ENCODE results near the gene IFI6.

IFI6 gene

DNA sequence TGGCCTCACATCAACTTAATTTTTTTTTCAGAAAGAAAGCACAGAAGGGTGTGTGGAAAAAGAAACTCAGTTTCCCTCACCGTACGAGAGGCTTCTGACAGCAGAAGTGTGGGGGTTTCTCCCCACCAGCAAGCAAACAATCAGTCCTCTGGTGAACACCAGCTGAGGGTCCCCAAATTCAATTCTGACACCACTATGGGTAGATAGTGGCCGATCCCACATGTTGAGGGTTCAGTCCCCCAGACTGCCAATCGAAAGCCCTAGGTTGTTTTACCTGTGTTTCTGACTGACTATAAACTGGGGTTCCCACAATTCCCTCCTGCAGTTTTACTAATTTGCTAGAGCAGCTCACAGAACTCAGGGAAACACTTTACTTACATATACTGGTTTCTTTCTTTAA is 2.1 kb downstream of the IFI6 start:
- no peak for DNase-seq

DNA sequence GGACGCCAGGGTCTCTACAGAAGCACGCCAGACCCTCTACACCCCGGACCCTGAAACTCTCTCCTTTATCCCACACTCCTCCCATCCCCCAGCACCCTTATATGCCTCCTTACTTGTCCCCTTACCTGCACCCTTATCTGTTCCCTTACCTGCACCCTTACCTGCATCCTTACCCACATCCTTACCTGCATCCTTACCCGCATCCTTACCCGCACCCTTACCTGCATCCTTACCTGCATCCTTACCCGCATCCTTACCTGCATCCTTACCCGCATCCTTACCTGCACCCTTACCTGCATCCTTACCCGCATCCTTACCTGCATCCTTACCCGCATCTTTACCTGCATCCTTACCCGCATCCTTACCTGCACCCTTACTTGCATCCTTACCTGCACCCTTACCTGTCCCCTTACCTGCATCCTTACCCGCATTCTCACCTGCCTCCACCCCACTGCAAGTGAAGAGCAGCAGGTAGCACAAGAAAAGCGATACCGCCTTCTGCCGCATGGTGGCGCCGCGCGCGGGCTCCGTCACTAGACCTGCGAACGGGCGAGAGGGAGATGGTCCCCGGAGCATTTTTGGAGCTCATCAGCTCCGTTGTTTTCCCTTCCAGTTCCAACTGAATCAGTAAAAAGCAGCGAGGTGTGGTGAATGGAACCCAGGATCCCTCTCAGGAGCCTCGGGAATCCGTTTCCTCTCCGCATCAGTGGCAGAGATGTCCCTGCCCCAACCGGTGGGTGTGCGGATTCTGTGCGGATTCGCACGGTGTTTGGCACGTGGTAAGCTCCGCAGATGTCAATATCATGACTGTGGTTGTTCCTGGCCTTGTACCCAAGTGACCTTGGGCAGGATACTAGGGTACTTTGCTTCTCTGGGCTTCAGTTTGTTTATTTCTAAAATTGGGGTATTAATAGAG is 2.9 kb downstream of the IFI6 start:
- DNase-seq: peak; percentile 88

DNA sequence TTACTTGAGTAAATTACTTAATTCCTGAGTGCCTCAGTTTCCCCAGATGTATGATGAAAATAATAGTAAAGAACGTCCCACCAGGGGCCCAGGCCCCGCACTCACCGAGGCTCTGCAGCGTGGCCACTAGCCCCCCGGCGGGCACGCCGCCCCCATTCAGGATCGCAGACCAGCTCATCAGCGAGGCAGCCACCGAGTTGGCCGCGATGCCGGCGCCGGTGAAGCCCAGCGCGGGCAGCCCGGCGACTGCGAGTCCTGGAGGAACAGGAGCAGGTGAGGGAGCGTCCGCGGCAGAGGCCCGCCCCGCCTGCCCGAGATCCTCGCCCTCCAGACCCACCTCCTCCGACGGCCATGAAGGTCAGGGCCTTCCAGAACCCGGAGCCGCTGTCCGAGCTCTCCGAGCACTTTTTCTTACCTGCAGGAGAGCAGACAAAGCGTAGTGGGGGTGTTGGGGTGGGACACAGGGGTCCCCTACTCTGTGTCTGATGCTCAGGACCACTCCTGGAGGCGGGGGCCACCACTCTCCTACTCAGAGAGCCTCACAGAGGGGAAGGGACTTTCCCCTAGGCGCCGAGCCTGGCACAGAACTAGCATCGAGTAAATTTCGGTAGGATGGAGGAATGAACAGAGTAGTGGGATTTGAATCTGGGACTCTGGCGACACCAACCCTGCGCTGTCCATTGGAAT is 3.7 kb downstream of the IFI6 start:
- DNase-seq: no peak

DNA sequence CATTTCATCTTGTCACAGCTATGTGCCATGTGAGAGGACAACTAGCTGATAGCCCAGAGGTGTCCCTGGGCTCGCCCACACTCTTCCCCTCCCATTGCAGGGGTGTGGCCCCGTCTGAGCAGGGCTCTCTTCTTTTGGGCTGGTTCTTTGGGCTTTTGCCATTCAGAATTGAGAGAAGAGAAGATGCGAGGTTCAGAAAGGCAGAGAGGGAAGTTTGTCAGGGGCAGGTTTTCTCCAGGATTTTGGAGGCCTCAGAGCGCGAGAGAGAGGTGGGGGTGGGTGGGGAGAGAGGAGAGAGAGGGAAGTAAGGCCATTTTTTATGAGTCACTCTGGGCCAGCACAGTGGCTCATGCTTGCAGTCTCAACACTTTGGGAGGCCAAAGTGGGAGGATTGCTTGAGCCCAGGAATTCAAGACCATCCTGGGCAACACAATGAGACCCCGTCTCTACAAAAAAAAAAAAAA is 5.2 kb downstream of the IFI6 start:
- no peak for DNase-seq

DNA sequence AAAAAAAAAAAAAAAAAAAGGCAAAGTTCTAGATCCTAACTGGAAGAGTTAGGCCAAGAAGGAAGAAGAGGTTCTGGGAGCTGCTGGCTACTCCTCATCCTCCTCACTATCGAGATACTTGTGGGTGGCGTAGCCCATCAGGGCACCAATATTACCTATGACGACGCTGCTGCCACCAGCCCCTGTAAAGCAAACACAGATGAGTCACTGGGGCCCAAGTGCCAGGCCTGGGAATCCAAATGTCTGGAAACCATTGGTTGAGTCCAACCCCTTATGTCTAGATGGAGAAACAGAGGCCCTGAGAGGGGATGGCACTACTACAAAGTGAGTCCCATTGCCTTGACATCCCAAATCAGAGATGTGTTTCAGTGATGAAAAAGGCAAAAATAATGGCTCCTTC is 5.7 kb downstream of the IFI6 start:
- DNase-seq: no peak

DNA sequence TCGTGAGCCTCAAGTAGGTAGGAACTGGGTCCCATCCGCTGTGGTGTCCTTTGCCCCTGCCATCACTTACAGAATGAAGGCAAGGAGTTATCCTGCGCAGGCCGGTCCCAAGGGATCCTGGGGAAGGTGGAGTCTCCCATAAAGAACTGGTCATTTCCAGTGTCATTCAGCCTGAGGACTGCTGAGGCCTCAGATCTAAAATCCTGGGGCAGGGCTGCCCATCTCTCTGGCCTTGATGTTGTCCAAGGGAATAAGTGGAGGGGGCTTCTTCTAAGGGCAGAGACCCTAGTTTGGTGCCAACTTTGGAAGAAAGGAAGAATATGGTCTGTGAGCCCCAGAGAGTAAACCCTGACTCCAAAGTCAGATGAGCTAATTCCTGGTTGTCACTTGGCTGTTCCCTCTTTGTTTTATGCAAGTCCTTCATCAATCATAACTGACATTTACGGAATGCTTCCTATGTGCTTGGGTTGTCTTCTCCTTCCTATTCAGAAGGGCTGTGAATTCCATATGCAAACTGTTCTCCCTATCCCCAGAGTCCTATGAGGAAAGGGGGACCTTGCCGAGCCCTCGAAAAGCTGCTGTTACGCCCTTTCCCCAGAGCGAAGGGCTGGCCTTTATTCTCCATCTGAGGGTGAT is 6.9 kb downstream of the IFI6 start:
- no peak for DNase-seq

DNA sequence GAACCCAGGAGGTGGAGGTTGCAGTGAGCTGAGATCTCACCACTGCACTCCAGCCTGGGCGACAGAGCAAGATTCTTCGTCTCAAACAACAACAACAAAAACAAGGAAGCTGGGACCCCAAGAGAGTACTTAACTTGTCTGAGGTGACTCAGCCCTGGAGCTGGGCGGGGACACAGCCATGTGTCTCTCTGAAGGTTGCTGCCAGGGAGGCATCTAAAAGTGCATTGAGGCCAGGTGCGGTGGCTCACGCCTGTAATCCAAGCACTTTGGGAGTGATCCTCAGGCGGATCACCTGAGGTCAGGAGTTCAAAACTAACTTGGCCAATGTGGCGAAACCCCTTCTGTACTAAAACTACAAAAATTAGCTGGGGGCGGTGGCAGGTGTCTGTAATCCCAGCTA is 7.7 kb downstream of the IFI6 start:
- no peak for DNase-seq

DNA sequence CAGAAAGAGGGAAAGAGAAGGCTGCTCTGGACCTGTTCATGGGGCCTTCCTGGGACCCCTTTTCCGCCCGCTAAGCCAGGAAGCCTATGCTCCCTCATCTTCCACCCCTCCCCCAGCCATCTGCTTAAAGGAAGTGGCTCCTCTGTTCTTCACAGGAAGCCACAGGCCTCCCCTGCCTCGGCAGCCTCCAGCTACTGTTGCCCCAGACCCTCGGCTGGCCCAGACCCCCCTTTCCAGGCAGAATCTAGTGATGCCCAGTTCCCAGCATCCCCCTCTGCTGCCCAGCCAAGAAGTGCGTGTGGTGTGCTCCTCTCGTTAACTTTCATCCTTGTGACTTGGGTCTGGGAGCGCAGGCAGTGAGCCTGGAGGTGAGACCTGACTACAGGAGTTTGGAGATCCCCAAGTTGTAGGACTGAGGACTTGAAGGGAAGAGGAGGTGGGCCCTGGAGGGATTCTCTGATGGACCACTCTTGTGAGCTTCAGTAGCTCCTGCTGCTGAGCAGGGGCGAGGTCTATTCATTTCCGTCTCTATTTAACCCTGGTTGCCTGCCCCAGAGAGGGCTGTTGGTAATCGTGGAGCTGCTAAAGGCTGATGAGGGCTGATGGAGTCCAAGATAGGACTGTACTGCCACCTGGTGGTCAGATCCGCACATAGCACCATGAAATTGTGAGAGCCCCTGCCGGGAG is 9.1 kb downstream of the IFI6 start:
- peak; percentile 92 for DNase-seq

DNA sequence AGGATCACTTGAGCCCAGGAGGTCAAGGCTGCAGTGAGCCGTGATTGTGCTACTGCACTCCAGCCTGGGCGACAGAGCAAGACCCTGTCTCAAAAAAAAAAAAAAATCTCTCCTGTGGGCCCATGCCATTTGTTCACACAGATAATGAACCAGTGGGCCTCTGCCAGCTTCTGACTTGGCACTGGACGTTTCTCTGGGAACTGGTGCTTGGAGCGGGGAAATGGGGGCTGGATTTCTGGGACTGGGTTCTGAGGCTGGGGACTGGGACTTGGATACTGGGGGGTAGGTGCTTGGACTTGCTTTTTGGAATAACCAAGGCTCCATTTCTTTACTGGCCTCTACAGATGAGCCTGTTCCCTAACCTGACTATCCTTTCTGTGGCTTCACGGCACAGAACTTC is 9.7 kb downstream of the IFI6 start:
- DNase-seq: no peak

DNA sequence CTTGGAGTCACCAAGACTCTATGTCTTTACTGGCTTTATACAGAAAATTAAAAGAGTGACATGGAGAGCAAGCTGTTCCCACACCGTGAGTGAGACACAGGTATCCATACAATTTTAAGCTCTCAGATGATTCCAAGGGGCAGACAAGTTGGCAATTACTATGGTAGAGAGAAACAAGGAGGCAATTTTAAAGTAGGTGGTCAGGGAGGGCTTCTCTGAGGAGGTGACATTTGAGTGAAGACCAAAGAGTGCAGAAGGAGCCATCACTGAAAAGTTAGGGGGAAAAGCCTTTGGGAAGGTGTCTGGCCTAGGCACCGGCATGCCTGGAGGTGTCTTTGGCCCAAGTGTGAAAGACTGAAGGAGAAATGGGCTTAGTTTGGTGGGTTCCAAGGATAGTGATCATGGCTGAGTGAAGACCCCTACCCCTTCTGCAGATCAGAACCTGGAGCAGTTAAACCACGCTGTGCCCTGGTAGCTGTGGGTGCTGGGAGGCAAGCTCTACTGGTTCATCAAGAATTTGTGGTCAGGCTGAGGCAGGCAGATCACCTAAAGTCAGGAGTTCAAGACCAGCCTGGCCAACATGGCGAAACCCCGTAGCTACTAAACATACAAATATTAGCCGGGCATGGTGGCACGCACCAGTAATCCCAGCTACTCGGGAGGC is 10.4 kb downstream of the IFI6 start:
- no peak for DNase-seq

DNA sequence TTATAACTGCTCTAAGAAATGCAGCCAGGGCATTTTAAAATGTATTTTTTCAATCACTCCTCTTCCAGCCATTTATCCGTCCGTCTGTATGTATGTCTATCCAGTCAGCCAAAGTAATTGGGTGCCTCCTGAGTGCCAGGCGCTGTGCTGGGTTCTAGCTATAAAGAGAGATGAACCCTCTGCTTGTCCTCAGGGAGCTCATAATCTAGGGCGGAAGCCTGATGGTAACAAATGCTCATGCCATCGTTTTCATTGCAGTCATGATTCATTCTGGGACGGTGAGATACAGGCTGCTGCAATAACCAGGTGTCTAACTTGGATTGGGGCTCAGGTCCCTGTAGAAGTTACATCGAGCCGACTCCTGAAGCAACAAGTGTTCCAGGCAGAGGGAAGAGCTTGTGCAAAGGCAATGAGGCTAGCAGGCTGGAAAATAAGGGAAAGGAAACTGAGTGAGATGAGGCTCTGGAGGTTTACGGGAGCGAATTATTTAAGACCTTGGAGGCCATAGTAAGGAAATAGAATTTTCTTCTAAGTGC is 11.6 kb downstream of the IFI6 start:
- DNase-seq: no peak

DNA sequence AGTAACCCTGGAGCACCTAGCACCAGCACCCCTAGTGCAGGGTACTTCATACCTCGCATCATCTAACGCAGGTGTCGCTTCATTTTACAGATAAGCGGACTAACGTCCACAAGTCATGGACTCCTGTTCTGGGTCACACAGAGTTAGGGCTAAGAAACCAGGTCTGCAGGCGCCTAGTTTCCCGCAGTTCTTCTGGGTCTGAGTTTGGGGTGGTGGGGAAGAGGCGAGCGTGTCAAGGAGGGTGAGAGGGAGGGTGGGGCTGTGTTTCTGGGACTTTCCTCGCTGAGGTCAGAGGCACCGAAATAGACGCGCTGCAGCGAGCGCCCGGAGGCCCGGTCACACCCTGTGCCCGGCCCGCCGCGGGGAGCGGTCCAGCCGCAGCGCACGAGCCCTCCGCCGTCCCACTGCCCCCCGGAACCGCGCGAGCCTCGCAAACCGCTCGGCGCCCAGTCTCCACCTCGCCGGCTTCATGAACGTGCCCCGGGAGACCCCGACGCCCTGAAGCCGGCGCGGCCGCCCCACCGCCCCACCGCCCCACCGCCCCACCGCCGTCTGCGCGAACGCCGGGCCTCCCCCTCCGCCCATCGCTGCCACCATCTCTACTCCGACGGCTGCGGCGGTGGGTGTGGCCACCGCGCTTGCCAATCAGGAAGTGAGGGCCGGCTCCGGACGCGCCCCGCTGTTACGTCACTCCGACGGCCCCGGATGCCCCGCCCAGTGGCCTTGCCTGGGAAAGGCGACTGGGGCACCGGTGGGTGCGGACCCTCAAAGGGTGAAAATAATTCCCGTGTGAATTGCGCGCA is 12.3 kb downstream of the IFI6 start:
- DNase-seq: peak; percentile 91

DNA sequence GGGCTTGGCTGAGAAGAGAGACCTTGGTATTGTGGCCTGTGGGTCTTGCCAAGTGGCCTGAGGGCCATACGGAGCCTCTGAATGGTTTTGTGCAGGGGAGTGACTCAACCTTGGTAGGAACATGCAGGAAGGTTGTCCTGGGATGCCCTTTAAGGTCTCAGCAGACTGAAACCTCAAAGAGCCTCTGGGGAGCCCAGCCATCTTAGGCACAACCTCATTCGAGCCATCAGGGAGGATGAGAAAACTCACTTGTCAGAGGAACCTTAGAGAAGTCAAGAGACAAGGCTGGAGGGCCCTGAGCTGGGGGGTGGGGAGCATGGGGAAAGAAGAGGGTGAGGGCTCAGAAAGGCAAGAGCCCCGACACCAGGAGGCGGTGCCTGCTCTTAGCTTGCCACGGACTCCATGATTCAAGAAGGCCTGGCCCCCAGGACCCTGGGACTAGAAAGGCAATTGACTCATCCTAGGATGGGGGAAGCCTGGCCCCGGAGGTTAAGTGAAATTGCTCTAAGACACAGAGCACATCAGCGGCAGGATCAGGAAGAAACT is 13.0 kb downstream of the IFI6 start:
- DNase-seq: no peak

DNA sequence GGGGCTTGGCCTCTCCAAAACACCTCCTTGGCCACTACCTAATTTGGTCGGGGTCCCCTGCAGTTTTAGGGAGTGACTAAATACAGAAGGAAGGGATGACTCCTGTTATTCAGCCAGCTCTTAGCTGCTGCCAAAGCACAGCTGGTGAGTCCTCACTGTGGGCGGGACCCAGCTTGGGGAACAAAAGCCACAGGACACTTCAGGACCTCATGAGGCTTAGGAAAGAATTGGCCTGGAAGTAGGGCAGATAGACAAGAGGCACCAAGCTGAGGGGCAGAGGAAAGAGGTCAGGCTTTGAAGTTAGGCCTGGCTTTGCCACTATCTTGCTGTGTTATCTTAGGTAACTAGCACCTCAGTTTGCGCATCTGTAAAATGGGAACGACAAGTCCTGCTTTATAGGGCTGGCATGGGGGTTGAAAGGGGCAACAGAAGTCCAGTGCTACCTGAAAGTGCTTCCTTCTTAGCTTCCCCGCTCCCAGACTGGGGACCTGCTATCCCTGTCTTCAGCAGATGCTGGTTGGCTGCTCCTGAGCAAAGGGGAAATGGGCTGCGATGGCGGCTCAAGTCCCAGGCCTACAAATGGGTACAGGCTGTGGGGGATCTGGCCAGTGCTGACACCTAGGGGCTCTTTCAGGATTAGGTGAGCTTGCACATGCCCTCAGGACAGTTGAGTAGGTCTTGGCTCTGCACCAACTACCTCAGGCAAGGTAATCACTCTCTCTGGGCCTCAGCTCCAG is 15.7 kb downstream of the IFI6 start:
- DNase-seq: no peak

DNA sequence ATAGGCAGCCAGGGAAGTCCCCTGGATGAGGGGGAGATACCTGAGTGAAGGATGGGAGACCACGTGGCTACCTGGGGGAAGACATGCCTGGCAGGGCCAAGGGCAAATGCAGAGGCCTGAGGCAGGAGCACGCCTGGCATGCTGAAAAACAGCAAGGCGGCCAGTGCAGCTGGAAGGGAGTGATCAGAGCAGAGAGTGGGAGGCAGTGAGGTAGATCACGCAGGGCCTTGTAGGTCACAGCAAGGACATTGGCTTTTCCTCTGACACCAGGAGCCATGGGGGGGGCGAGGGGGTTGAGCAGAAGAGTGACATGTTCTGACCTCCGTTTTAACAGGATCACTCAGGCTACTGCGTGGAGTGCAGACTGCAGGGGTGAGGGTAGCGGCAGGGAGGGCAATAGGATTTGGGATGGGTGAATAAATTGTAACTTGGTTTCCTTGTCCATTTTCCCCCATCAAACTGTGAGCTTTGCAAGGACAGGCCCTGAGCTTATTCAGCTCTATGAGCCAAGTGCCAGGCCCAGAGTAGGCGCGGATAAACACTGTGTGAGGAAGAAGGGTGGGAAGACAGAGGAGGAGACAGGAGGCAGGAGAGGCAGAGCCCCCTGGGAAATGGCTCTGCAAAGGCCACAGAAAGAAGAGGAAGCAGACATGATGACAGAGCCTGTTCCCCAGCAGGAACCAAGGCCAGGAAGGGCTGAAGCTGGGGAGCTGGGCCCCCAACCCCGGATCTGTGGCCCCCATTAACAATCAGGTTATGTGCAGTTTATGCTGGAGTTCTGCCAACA is 16.6 kb downstream of the IFI6 start:
- no peak for DNase-seq

DNA sequence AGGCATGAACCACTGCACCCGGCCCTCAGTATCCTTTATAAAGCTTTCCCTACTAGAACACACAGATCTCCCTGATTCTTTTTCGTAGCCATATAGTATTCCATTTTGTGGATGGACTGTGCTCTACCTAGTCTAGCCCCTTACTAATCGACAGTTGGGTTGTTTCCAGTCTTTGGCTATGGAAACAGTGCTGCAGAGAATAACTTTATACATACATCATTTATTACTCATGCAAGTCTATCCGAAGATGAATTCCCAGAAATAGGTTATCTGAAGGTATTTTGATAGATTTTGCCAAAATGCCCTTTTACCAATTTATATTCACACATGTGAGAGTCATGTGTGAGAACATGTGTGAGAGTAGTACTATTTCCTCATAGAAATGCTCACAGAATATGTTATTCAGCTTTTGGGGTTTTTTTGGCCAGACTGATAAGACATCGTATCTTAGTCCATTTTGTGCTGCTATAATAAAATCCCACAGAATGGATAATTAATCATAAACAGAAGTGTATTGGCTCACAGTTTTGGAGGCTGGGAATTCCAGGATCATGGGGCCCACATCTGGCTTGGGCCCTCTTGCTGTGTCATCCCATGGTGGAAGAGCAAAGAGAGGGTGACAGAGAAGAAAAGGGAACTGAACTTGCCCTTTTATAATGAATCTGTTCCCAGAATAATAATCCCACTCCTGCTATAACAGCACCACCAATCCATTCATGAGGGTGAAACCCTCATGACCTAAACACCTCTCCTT is 19.7 kb downstream of the IFI6 start:
- no peak for DNase-seq

DNA sequence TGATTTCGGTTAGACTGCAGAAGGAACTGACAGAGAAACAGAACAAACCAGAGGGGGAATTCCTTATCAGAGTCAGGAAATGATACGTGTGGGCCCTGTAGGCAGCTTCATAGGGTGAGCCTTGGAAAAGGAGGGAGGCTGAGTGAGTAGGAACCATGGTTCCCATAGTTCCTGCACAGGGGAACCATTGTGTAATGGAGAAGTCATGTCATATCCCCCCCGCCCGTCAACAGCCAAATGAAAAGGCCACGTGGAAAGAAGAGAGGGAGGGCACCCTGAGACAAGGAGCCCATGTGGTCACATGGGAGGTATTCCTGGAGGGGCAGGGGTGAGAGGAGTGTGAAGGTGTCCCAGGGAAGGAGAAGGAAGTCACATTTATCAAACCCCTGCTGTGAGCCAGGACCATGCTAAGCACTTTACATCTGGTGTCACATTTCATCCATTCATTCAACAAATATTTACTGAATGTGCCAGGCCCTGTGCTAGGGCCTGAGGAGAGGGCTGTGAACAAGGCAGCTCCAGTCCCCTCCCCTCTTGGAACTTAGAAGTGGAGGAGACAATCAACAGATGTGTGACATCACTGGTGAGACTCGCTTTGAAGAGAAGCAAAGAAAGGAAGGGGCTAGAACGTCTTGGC is 21.3 kb downstream of the IFI6 start:
- no peak for DNase-seq

DNA sequence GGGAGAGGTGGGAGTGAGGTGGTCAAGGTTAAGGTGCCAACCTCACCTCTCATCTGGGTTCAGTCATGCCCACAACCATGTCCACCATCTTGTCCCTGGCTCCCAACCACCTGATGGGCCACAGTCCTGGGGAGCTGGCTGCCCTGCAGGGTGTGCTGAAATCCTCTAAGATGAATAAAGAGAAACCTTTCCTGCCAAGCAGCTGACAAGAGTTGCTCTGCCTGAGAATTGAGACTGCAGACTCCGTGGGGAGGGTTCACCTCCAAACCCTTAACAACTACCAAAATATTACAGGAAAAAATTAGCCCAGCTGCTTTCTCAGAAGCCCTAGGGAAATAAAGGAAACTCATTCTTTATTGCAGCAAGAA is 21.8 kb downstream of the IFI6 start:
- DNase-seq: no peak

DNA sequence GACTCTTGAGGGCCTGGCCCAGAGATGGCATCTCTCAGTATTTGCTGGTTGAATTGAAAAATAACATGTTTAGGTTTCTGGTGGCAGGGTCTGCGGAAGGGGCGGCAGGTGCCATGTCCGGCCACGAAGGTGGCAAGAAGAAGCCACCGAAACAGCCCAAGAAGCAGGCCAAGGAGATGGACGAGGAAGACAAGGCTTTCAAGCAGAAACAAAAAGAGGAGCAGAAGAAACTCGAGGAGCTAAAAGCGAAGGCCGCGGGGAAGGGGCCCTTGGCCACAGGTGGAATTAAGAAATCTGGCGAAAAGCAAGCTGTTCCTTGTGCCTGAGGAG is 22.7 kb downstream of the IFI6 start:
- no peak for DNase-seq
